A549 (cell line): ENCODE measurements around the gene EIF3D. TPM values are rescaled to one million over a fixed set of nuclear protein-coding genes. Genes with fewer than 3 reads are reported as not detected.

Experiments used
- ATAC-seq, 2 experiments: fragments of 200-7000 bp in 1 of 2; fragments of >200 bp in 1 of 2; cut with Nextera tagmentation in 1 of 2; cut with Tn5 transposase in 1 of 2; 3 replicates each; pipeline versions ENCODE4 v1.8.0 to v1.9.1; 2018 to 2020; ENCODE audit warnings: mild to moderate bottlenecking in 1 of 2, moderate library complexity in 1 of 2
- CTCF ChIA-PET: fragments of 300-600 bp; sonication (Branson Sonifier 250); formaldehyde crosslinking; extraction: SDS; loops from one replicate; lab custom pipeline; 2021; ENCODE audit warnings: antibody characterized with exemption, inconsistent platforms; lab: Yijun Ruan, JAX
- POLR2A ChIA-PET: fragments of 350-600 bp; formaldehyde crosslinking; extraction: SDS; loops from one replicate; lab custom pipeline; 2021; ENCODE audit warnings: antibody characterized with exemption, inconsistent platforms; lab: Yijun Ruan, JAX
- DNase-seq, 2 experiments: peaks; one replicate each; pipeline versions ENCODE4 v3.0.0 to v3.0.0-alpha.2; 2011 to 2016; ENCODE audit warnings: low read depth in 1 of 2, low spot score in 1 of 2
- FAIRE-seq: peaks from 2 replicates; lab custom pipeline; 2011; peaks lifted over from hg19 to GRCh38; lab: Jason Lieb, UNC
- H3K27ac ChIP-seq, 2 experiments: fragments of >200 bp; sonication (Bioruptor Twin); formaldehyde crosslinking; 3 replicates each; pipeline ENCODE4 v1.5.1; 2016 to 2017
- H3K4me1 ChIP-seq: fragments of >200 bp; sonication (Bioruptor Twin); formaldehyde crosslinking; 3 replicates; pipeline ENCODE4 v1.6.1; 2016
- H3K4me2 ChIP-seq: fragments of >200 bp; sonication (Bioruptor Twin); formaldehyde crosslinking; 3 replicates; pipeline ENCODE4 v1.6.1; 2016
- H3K4me3 ChIP-seq: fragments of >200 bp; sonication (Bioruptor Twin); formaldehyde crosslinking; 3 replicates; pipeline ENCODE4 v1.5.1; 2016
- H3K9me3 ChIP-seq: fragments of >200 bp; sonication (Bioruptor Twin); formaldehyde crosslinking; 3 replicates; pipeline ENCODE4 v1.6.1; 2016
- BHLHE40 ChIP-seq: IDR thresholded peaks from 2 replicates; pipeline ENCODE4 v1.6.1; 2012; ENCODE audit warnings: low read depth, low read length, inconsistent platforms
- CEBPB ChIP-seq, 2 experiments: fragments of >200 bp in 1 of 2; sonication (Bioruptor Twin) in 1 of 2; formaldehyde crosslinking in 1 of 2; IDR thresholded peaks; 2 replicates each; pipeline ENCODE4 v1.6.1; 2012 to 2016
- EHF ChIP-seq: fragments of 250-450 bp; sonication (Bioruptor Pico); IDR thresholded peaks from 2 replicates; pipeline ENCODE4 v1.5.0; 2020; ENCODE audit warnings: mild to moderate bottlenecking
- EHMT2 ChIP-seq: fragments of 200-600 bp; sonication (generic); IDR thresholded peaks from 2 replicates; pipeline ENCODE4 v1.6.1; 2016; ENCODE audit warnings: antibody characterized with exemption, low read depth, mild to moderate bottlenecking, moderate library complexity
- EP300 ChIP-seq, 2 experiments: fragments of >200 bp; sonication (Bioruptor Twin); formaldehyde crosslinking; IDR thresholded peaks; 2 replicates in 1 of 2; 3 replicates in 1 of 2; pipeline ENCODE4 v1.6.1; 2016 to 2017
- HEYL ChIP-seq: fragments of 250-450 bp; sonication (Bioruptor Pico); IDR thresholded peaks from 2 replicates; pipeline ENCODE4 v1.8.0; 2021; ENCODE audit warnings: mild to moderate bottlenecking, moderate library complexity
- HOXB13 ChIP-seq: fragments of 250-450 bp; sonication (Bioruptor Pico); IDR thresholded peaks from 2 replicates; pipeline ENCODE4 v1.5.0; 2020; ENCODE audit warnings: low read depth, mild to moderate bottlenecking, moderate library complexity
- KDM1A ChIP-seq: fragments of 200-600 bp; sonication (generic); IDR thresholded peaks from 2 replicates; pipeline ENCODE4 v1.6.1; 2016; ENCODE audit warnings: low read depth, mild to moderate bottlenecking
- KDM5A ChIP-seq: fragments of 200-600 bp; sonication (generic); IDR thresholded peaks from 2 replicates; pipeline ENCODE4 v1.6.1; 2016; ENCODE audit warnings: antibody characterized with exemption, mild to moderate bottlenecking
- NR3C1 ChIP-seq: fragments of >200 bp; sonication (Bioruptor Twin); formaldehyde crosslinking; IDR thresholded peaks from 3 replicates; pipeline ENCODE4 v1.6.1; 2017
- PHF8 ChIP-seq: fragments of 200-600 bp; sonication (generic); IDR thresholded peaks from 2 replicates; pipeline ENCODE4 v1.6.1; 2016; ENCODE audit warnings: low read depth, mild to moderate bottlenecking, antibody characterized with exemption, moderate library complexity, borderline replicate concordance
- SMC3 ChIP-seq: fragments of >200 bp; sonication (Bioruptor Twin); formaldehyde crosslinking; IDR thresholded peaks from 3 replicates; pipeline ENCODE4 v1.6.1; 2018; ENCODE audit warnings: inconsistent platforms
- TFCP2L1 ChIP-seq: fragments of 250-450 bp; sonication (Bioruptor Pico); IDR thresholded peaks from 2 replicates; pipeline ENCODE4 v1.5.0; 2021; ENCODE audit warnings: mild to moderate bottlenecking
- TP53 ChIP-seq: fragments of 250-450 bp; sonication (Bioruptor Pico); IDR thresholded peaks from 2 replicates; pipeline ENCODE4 v1.5.0; 2021; ENCODE audit warnings: mild to moderate bottlenecking, moderate library complexity
- ZFP36 ChIP-seq: fragments of 450-650 bp; IDR thresholded peaks from 2 replicates; pipeline ENCODE4 v1.6.1; 2014; ENCODE audit warnings: borderline replicate concordance; ENCODE audit not compliant: partially characterized antibody
- WGBS: methylation state at CpG from one replicate; pipeline ENCODE4 v1.1.6; 2017; ENCODE audit errors: missing lambda C conversion rate; 5-methylcytosine and 5-hydroxymethylcytosine counted together
- polyA plus RNA-seq, 4 experiments: library from polyadenylated mRNA; depleted of rRNA in 3 of 4; stranded (reverse); fragments of >200 nt; fragmentation: RNase III in 1 of 4; extraction: RNeasy Plus Mini Kit Qiagen cat#74134 plus additional on column Dnase treatment in 1 of 4; gene quantifications; 2 replicates in 3 of 4; 3 replicates in 1 of 4; pipeline ENCODE4 v1.2.3, GENCODE V29; 2011 to 2017
- TF ChIP-seq, protein P1 (sequence below): fragments of 150-350 bp; IDR thresholded peaks from 2 replicates; pipeline ENCODE4 v1.6.1; 2014; ENCODE audit warnings: low read depth, mild to moderate bottlenecking, low read length
- TF ChIP-seq, protein P2 (sequence below): fragments of 450-650 bp; IDR thresholded peaks from 2 replicates; pipeline ENCODE4 v1.6.1; 2014; ENCODE audit warnings: antibody characterized with exemption
- TF ChIP-seq, protein P3 (sequence below): fragments of 200-600 bp; sonication (generic); IDR thresholded peaks from 2 replicates; pipeline ENCODE4 v1.6.1; 2016; ENCODE audit warnings: antibody characterized with exemption, mild to moderate bottlenecking, moderate library complexity
- TF ChIP-seq, protein P4 (sequence below): fragments of >200 bp; sonication (Bioruptor Twin); formaldehyde crosslinking; IDR thresholded peaks from 3 replicates; pipeline ENCODE4 v1.6.1; 2016
- TF ChIP-seq, protein P5 (sequence below): fragments of 250-450 bp; sonication (Bioruptor Pico); IDR thresholded peaks from 2 replicates; pipeline ENCODE4 v1.5.0; 2020; ENCODE audit warnings: low read depth, mild to moderate bottlenecking, moderate library complexity
- TF ChIP-seq, protein P6 (sequence below): IDR thresholded peaks from 2 replicates; pipeline ENCODE4 v1.6.1; 2012
- TF ChIP-seq, protein P7 (sequence below): fragments of 250-450 bp; sonication (Bioruptor Pico); IDR thresholded peaks from 2 replicates; pipeline ENCODE4 v1.5.0; 2021; ENCODE audit warnings: mild to moderate bottlenecking, moderate library complexity, borderline replicate concordance

Gene EIF3D
- polyA plus RNA-seq, 2 of the 4 experiments (the other 2 are of a cell fraction) = 171 to 304 TPM

DNA sequence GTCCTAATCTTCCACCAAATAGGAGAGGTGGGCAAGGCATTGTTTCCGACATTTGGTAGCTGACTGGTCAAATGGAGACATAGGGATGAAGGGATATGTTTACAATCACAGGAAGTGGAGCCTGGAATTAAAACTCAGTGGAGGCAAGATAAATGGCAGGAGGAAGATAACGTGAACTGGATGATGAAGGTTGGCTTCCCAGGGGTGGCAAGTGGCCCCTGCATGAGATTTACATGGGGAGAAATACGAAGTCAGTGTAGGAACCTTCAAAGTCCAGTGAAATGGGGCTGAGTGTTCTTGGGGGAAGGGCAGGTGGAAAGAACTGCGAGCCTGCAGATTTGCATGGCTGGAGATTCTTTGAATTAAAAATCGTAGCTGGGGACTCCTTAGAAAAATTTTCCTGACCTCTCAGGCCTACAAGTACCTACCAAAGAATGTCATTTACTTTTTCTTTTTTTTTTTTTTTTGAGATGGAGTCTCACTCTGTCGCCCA, 21.4 kb downstream of the EIF3D start:
- H3K9me3 ChIP-seq = no peaks in the 10 kb centered on the region
- POLR2A ChIA-PET = interaction anchor here (0.9 to 1.2 kb wide), 6 partner anchors 9 to 269 kb away, joined by 3 to 9 read pairs (median 4); partner anchors contain the start of genes EIF3D, IFT27 and TXN2
- peak overlapping the region; percentile 74 to 92 for H3K27ac ChIP-seq
- TF ChIP-seq, protein P1, sequence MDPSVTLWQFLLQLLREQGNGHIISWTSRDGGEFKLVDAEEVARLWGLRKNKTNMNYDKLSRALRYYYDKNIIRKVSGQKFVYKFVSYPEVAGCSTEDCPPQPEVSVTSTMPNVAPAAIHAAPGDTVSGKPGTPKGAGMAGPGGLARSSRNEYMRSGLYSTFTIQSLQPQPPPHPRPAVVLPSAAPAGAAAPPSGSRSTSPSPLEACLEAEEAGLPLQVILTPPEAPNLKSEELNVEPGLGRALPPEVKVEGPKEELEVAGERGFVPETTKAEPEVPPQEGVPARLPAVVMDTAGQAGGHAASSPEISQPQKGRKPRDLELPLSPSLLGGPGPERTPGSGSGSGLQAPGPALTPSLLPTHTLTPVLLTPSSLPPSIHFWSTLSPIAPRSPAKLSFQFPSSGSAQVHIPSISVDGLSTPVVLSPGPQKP = no peak
- TF ChIP-seq, protein P2, sequence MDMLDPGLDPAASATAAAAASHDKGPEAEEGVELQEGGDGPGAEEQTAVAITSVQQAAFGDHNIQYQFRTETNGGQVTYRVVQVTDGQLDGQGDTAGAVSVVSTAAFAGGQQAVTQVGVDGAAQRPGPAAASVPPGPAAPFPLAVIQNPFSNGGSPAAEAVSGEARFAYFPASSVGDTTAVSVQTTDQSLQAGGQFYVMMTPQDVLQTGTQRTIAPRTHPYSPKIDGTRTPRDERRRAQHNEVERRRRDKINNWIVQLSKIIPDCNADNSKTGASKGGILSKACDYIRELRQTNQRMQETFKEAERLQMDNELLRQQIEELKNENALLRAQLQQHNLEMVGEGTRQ = no peak
- TF ChIP-seq TFCP2L1 = no peak
- no peak for TF ChIP-seq BHLHE40
- TF ChIP-seq EHMT2 = no peak
- FAIRE-seq (no peak), ATAC-seq (no peak; a peak in 1 of 6 replicates), DNase-seq (no peak)
- peak overlapping the region; percentile 82 for H3K4me2 ChIP-seq
- CTCF ChIA-PET = interaction anchor here (1.3 to 5.0 kb wide), 2 partner anchors 15 to 17 kb away, joined by 3 to 42 read pairs; no protein-coding TSS in a partner anchor
- H3K4me3 ChIP-seq = peak overlapping the region; percentile 50
- peaks cover 10% of the 10 kb centered on the region for H3K4me1 ChIP-seq
- 97% methylated on average over 6 of the region's 6 CpGs for WGBS

DNA sequence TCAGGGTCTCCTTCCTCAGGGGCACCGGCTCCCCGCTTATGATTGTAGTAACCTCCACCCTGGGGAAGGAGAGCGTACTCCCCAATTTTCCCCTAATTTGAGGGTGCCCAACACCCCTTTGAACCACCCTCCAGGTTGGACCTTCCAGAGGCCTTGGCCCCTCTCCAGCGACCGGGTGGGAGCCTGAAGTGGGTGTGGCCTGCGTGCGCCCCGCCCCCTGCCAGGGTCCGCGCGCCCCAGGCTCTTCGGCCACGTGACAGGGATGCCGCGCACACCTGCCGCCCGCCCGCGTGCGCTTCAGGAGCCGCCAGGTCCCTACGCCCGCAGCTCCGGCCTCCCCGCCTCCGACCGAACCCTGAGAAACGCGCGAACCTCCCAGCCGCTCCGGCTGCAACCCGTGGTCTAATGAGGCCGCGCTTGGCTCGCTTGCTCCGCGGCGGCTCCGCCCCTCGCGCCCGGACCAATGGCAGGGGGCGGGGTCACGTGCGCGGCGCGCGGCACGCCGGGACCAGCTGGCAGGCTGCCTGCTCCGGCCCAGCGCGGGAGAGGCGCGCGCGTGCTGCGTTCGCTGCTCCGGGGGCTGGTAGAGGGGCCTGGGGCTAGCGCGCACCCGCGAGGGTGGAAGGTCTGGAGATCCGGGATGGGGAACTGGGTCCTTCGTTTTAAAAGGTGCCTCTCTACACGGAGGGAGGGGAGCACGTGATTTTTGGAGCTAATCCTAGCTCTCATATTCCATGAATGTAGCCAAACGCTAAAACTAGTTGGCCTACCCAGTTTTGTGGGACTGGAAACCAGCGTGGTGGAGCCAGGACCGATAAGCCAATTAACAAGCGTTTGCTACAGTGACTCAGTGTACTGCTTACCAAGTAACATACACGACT, 22.1 kb downstream of the EIF3D start, which contains the start of gene FOXRED2:
FOXRED2 (minus strand) TSS at position 404 of the 881 bp plus-strand sequence. CDS start 618 bp downstream, outside the sequence.
- H3K4me3 ChIP-seq = peak within 1 kb of the TSS; percentile 50
- H3K9me3 ChIP-seq = no peaks in the 10 kb centered on the region
- POLR2A ChIA-PET = interaction anchor here (0.9 to 1.2 kb wide), 6 partner anchors 10 to 269 kb away, joined by 3 to 9 read pairs (median 4); partner anchors contain the start of genes EIF3D, IFT27 and TXN2
- WGBS = 29% methylated on average over 17 of the region's 75 CpGs
- H3K27ac ChIP-seq = peak within 1 kb of the TSS; percentile 74 to 92
- FAIRE-seq = no peak
- peaks cover 10% of the 10 kb centered on the region for H3K4me1 ChIP-seq
- peak within 1 kb of the TSS; percentile 82 for H3K4me2 ChIP-seq
- peak; percentile 72 to 81 for ATAC-seq
- peak; percentile 65 to 78 for DNase-seq
- CTCF ChIA-PET = interaction anchor here (1.3 to 1.9 kb wide), 2 partner anchors 16 to 349 kb away, joined by 3 to 4 read pairs; no protein-coding TSS in a partner anchor
- TF ChIP-seq, protein P3, sequence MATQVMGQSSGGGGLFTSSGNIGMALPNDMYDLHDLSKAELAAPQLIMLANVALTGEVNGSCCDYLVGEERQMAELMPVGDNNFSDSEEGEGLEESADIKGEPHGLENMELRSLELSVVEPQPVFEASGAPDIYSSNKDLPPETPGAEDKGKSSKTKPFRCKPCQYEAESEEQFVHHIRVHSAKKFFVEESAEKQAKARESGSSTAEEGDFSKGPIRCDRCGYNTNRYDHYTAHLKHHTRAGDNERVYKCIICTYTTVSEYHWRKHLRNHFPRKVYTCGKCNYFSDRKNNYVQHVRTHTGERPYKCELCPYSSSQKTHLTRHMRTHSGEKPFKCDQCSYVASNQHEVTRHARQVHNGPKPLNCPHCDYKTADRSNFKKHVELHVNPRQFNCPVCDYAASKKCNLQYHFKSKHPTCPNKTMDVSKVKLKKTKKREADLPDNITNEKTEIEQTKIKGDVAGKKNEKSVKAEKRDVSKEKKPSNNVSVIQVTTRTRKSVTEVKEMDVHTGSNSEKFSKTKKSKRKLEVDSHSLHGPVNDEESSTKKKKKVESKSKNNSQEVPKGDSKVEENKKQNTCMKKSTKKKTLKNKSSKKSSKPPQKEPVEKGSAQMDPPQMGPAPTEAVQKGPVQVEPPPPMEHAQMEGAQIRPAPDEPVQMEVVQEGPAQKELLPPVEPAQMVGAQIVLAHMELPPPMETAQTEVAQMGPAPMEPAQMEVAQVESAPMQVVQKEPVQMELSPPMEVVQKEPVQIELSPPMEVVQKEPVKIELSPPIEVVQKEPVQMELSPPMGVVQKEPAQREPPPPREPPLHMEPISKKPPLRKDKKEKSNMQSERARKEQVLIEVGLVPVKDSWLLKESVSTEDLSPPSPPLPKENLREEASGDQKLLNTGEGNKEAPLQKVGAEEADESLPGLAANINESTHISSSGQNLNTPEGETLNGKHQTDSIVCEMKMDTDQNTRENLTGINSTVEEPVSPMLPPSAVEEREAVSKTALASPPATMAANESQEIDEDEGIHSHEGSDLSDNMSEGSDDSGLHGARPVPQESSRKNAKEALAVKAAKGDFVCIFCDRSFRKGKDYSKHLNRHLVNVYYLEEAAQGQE = no peak
- peak; percentile 87 for TF ChIP-seq BHLHE40
- no peak for TF ChIP-seq KDM5A
- TF ChIP-seq, protein P2 = peak; percentile 73
- no peak for TF ChIP-seq SMC3
- TF ChIP-seq TFCP2L1 = no peak
- TF ChIP-seq ZFP36 = no peak
- TF ChIP-seq, protein P4, sequence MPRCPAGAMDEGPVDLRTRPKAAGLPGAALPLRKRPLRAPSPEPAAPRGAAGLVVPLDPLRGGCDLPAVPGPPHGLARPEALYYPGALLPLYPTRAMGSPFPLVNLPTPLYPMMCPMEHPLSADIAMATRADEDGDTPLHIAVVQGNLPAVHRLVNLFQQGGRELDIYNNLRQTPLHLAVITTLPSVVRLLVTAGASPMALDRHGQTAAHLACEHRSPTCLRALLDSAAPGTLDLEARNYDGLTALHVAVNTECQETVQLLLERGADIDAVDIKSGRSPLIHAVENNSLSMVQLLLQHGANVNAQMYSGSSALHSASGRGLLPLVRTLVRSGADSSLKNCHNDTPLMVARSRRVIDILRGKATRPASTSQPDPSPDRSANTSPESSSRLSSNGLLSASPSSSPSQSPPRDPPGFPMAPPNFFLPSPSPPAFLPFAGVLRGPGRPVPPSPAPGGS = peak; percentile 75; the same call in 2 of the 3 replicates
- TF ChIP-seq HEYL (CRISPR knock-in tag) = 0 out of 2 replicates have a peak, but pooled peaks have one; percentile 24
- TF ChIP-seq CEBPB (IDR thresholded peaks at IDR 0.05) = no peak
- TF ChIP-seq, protein P5, sequence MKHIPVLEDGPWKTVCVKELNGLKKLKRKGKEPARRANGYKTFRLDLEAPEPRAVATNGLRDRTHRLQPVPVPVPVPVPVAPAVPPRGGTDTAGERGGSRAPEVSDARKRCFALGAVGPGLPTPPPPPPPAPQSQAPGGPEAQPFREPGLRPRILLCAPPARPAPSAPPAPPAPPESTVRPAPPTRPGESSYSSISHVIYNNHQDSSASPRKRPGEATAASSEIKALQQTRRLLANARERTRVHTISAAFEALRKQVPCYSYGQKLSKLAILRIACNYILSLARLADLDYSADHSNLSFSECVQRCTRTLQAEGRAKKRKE (CRISPR knock-in tag) = peak; percentile 94
- TF ChIP-seq, protein P6, sequence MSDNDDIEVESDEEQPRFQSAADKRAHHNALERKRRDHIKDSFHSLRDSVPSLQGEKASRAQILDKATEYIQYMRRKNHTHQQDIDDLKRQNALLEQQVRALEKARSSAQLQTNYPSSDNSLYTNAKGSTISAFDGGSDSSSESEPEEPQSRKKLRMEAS = peak; percentile 98
- TF ChIP-seq EP300 (IDR thresholded peaks at IDR 0.05) = no peak
- peak; percentile 91 for TF ChIP-seq EHF (CRISPR knock-in tag)
- TF ChIP-seq KDM1A = no peak
- TF ChIP-seq PHF8 = peak; percentile 67
- TF ChIP-seq, protein P7, sequence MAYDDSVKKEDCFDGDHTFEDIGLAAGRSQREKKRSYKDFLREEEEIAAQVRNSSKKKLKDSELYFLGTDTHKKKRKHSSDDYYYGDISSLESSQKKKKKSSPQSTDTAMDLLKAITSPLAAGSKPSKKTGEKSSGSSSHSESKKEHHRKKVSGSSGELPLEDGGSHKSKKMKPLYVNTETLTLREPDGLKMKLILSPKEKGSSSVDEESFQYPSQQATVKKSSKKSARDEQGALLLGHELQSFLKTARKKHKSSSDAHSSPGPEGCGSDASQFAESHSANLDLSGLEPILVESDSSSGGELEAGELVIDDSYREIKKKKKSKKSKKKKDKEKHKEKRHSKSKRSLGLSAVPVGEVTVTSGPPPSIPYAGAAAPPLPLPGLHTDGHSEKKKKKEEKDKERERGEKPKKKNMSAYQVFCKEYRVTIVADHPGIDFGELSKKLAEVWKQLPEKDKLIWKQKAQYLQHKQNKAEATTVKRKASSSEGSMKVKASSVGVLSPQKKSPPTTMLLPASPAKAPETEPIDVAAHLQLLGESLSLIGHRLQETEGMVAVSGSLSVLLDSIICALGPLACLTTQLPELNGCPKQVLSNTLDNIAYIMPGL = no peak; the same call in 1 of the 2 replicates
- no peak for TF ChIP-seq NR3C1
- TF ChIP-seq TP53 = peak; percentile 93
- peak; percentile 93 for TF ChIP-seq HOXB13 (CRISPR knock-in tag)
